CD1c-positive myeloid dendritic cell (primary cell): ENCODE measurements around the gene CCDC85B.
"Not testable (repeated sequence)": the region's sequence is repeated elsewhere in the genome, so short reads cannot be mapped to it uniquely, and the experiment has no call there.

Experiments
- DNase-seq: peaks from one replicate; pipeline ENCODE4 v3.0.0-alpha.2; 2016; ENCODE audit errors: extremely low spot score

CCDC85B gene

DNA sequence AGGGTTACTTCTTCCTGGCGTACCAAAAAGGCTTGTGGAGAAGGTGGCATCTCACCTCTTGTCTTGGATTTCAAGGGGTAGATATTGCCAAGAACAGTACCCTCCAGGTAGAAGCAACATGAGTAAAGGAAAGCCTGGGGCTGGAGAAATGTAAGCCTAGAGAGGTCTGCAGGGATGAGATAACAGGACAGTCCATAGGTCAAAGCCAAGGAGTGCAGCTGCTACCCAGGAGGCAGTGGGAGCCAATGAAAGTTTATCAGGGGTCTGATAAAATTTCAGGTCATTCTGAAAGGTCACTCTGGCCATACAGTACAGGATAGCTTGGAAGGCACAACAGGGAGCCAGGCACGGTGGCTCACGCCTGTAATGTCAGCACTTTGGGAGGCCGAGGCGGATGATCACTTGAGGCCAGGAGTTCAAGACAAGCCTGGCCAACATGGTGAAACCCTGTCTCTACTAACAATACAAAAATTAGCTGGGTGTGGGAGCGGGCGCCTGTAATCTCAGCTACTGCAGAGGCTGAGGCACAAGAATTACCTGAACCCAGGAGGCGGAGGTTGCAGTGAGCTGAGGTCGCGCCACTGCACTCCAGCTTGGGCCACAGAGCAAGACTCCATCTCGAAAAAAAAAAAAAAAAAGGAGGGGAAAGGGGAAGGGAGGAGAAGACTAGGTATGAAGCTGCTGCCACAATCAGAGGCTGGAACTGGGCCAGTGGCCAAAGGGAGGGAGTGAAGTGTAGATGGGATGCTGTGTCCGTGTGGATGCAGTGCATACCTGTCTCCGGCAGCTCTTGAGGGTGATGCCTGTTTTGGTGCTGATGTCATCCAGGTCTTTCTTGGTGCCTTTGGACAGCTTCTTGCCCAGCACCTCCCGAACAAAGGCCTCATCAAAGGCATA lies 3.4 kb upstream of the CCDC85B start:
- DNase-seq = no peak

DNA sequence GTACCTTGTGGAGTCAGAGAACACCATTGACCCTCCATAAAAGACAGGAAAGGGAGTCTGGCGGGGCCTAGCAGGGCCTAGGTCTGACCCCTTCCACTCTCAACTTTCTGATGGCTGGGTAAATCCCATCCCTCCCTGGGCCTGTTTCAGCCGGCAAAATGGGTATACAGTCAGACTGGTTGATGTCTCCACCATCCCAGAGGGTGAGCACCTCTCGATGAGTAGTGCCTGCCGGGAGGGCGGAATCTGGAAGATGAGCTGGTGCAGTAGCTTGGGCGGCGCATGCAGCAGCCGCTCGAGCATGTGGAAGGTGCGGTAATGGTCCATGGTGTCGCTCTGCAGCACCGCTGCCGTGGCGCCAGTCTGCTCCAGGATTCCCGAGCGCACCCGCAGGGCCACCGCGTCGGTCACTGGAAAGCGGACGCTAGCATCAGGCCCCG lies 2.7 kb upstream of the CCDC85B start:
- DNase-seq = no peak

DNA sequence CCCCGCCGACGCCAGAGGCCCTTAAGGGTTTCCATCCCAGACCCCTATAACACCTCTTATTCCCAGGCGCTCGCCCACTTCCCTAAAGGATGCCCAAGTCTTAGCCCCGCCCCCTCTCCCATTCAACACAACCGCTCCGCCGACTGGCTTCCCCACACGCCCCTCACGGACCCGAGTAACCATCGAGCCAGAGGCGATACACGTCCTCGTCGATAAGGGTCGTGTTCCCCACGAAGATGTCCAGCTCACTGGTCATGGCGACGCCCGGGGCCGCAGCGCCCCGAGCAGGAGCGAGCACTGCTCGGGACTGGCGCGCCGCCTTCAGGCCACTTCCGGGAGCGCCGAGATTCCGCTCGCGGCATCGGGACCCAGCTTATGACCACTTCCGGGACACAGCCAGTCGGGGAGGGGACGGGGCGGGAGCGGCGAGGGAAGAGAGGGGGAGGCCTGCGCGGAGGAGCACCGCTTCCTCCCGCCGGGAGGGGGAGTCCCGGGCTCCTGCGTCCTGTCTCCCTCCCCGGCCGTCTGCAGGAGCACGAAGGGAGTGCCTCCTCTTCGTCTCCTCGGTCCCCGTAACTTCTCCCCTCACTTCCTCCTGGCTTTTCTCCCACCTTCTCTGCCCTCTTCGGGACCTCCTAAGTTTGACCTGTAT lies 2.2 kb upstream of the CCDC85B start, which contains the start of gene FIBP:
TSS of gene FIBP (minus strand) at position 309 of the 652 bp plus-strand sequence. CDS start at position 256, 53 bp downstream.
- peak; percentile 98 for DNase-seq

DNA sequence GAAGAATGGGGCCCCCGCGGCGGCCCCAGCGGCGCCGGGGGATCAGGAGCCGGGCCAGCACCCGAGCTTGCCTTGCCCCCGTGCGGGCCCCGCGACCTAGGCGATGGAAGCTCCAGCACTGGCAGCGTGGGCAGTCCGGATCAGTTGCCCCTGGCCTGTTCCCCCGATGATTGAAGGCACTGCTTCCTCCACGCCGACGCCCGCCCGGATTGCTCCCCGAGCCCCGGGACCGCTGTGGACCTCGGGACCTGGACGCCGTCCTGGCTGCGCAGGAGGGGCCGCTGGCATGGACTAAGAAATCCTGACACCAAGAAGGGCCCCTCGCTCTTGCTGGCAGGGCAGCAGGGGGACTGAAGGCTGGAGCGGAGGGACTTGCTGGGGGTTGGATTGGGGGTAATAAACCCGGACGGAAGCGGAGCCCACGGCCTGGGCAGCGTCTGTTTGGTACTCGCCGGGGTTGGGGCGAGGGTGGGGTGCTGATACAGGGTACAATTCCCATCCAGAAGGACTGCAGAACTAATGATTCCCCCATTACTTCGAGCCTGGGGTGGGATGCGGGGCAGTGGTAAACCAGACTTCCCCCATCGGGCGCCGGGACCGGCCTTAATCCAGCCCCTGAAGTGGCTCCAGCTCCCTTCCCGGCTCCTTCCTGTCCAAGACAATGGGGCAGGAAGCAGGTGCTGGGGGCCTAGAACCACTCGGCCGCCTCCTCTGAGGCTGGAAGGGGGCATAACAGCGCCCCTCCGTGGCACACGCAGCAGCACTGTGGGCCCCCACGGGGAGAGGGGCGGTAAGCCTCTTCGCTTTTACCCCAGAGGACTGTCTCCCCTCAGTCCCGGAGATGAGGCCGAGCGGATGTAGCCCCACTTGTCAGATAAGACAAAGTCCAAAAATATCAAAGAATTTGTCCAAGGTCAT lies 1.0 kb downstream of the CCDC85B start:
- DNase-seq = peak; percentile 33

DNA sequence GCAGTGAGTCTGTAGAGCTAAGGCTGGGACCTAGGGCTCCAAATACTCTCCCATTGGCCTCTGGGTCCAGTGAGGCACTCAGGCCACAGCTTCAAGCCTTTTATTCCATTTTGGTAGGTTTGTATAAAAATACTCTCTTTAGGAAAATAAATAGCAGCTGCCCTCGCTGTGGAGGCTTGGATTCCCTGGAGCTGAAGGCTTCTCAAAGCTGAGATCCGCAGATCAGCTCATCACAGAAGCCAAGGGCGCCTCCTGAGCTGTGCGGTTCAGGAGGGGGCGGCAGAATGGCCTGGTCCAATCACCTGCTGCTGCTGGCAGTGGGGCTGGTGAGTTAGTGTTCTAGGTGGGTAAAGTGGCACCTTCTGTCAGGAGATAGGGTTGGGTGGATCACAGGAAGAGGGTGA lies 1.7 kb downstream of the CCDC85B start:
- not testable (repeated sequence) for DNase-seq

DNA sequence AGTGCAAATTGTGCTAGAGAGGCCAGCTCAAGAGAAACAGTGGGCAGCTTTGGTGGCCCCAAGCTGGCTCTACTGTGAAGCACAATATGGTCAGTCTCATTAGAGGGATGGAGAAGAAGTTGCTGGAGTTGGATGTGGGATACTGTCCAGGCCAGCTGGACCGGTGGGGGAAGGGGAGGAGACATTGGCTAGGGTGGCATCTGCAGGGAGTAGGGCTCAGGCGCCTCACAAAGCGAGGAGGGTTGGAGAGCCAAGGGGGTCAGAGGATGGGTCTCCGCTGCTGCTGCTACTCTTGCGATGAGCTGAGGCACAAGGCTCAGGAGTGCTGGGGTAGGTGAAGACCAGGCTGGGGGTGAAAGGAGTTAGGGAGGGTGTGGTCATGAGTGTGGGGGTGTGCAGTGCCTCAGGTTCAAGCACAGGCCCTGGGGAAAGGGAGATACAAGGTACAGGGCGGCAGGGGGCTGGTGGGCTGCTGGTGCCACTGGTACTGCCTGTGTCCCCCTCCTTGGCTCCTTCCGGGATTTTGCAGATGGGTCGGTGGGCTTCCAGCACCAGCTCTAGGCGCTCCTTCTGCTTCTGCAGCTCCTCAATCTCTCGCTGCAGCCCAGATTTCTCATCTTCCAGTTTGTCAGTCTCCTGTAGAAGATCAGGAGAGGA lies 2.3 kb downstream of the CCDC85B start:
- DNase-seq = no peak

DNA sequence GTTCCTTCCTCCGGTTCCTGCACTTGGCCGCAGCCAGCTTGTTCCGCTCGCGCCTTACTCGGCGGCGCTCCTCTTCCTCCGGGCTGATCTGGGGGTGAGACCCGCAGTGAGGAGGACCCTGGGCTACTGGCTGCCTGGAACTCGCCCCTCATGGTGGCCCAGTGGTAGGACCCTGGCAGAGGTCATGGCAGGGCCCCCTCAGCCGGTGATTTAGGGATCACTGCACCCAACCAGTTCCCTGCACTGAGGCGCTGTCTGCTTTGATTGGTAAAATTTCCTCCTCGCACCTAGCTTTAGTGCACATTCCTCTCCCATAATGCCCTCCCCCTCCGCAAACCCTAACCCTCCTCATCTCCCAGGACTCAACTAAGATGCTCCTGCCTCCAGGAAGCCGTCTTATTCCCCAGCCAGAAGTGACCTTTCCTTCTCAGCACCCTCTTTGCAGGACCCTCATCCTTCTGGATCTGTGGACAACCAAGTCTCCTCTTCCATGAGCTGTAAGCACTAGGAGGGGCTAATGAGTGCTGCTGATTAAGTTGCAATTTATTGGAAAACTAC lies 3.6 kb downstream of the CCDC85B start:
- peak; percentile 51 for DNase-seq

DNA sequence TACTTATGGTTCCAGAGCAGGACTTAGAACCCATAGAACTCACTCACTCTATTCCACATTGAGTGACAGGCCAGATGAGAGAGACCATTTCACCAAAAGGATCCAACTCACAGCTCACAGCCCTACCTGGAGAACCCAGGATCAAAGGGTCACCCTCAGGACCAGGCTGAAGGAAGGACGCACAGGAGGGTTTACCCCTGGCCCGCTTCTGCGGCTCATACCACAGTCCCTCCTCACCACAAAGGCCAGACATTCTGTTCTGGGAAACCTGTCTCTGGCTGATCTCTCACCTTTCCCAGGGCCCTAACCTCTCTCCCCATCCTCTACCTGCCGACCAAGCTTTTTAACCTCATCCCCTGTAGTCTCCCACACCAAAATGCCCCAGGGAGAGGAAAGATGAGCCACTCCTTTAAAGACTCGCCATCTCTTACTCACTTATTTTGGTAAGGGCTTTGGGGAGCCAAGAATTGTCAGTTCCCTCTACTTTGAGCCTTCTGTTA lies 5.1 kb downstream of the CCDC85B start:
- DNase-seq = no peak

DNA sequence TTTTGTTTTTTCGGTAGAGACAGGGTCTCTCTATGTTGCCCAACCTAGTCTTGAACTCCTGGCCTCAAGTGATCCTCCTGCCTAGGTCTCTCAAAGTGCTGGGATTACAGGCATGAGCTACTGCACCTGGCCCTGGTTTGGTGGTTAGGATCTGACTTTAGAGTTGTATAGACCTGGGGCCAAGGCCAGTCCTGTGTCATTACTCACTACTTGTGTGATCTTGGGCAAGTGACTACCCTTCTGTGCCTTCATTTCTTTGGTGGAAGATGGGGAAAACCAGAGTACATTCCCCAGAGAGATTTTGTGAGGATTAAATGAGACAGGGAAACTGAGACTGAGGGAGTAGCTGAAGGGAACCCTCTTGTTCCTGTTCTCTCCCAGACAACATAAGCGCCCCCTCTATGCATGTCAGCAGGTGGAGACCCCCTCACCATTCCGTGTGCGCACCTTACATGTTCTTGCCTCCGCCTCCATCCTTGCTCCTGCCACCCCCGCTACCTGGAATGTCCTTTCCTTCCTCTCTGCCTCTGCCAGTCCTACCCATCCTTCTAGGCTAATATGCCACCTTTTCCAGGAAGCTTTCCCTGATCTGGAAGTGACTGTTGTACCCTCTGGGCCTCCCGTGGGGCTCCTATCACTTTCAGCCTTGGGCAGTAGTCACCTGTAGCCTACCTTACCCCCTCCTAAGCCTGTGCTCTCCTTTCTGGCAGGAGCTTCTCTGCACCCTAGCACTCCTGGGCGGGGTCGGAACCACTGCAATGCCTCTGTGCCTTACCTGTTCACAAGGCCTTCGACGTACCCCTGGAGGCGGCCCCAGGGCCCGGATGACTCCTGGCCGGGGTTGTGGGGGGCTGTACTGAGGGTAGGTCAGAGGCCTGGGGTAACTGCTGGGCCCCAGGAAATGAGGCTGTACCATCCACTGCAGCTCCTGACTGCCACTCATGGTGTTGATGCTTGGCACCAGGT lies 5.8 kb downstream of the CCDC85B start:
- DNase-seq = no peak

DNA sequence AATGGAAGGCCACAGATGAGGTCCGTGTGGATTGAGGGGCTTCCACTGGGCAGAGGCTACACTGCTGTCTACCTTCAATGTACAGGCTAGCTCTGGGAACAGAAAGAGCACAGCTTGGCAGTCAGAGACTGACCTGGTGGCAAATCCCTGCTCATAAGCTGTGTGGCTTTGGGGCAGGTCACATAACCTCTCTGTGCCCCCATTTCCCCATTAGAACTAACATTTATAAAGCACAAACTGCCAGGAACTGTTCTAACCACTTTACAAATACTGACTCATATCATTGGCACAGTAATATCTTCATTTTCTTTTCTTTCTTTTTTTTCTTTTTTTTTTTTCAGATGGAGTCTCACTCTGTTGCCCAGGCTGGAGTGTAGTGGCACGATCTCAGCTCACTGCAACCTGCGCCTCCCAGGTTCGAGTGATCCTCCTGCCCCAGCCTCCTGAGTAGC lies 6.6 kb downstream of the CCDC85B start:
- no peak for DNase-seq

DNA sequence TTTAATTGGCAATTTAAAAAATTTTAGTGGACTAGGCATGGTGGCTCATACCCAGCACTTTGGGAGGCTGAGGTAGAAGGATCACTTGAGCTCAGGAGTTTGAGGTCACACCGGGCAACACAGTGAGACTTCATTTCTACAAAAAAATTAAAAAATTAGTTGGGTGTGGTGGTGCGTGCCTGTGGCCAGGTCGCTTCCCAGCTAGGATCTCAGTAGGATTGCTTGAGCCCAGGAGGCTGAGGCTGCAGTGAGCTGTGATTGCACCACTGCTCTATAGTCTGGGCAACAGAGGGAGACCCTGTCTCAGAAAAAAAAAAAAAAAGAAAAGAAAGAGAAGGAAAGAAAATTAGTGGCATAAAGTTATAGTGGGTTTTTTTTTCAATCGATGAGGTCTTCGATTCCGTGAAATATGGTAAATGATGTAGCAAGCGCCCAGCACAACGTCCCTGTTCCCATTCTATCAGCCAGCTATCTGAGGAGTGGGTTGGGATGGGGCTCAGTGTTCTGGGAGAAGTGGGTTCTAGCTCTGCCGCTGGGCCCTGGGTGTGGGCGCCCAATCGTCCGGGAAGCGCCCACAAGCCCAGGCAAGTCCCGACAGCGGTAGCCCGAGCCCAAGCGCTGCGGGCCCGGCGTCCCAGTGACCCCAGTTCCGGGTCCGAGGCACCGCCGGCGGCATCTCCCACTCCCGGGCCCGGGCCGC lies 8.3 kb downstream of the CCDC85B start:
- no peak for DNase-seq

DNA sequence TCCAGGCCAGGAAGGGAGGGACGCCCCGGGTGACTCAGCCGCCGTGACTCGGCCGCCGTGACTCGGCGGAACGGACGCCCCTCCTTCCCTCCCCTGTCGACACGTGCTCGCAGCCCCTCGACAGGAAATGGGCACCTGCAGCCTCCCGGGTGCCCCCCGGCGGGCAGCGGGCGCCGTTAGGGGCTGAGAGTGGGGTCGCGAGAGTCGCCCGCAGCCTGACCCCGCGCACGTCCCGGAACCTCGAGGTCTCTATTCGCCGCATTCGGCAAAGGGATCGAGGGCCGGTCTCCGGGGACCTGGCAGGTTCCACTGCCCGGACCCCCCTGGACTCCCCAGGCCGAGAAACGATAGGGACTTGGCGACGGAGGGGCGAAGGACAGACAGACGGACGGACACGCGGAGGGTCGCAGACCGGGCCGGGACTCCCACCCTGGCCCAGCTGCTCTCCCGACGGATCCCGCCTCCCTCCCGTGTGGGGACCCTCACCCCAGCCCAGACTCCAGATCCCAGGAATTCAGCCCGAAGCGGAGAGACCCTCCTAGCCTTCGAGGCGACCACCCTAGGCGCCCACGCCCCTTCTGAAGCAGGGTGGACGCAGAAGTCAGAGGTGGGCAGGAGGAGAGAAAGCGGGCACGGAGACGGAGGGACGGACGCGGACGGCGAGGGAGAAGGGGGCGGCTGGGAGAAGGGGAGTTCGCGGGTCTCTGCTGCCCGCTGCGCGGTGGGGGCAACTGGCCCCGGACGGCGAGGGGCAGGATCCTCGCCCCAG lies 9.1 kb downstream of the CCDC85B start:
- peak; percentile 83 for DNase-seq

DNA sequence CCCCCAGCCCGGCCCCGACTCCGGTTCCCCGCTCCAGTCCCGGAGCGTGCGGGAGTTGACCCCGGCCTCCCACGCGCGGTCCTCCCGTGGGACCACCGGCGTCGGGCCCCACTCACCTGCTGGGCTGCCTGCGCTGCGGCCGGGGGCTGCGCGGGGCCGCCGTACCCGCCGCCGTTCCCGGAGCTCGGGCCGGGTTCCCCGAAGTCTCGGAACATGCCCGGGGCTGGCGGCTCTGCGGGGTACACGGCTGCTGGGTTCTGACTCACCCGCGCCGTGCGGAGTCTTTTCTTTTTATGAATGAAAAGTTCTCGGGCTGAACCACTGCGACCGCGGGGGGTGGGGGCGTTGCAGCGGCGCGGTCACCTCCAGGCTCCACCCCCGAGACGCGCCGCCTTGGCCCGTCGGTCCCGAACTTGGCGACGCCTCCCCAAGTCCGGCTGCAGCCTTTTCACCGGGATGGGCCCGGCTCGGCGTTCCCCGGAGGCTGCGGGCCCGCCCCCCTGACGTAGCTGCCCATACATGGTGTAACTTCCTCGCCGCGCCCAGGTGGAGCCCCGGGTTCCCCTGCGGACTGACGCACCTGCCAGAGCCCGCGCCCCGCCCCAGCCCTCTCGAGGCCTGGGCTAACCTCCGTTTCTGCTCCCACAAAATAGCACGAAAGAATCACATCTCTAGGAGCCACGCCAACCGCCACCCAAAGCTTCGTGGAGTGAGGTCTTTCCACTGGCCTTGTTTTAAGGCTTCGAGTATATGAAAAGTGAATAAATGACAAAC lies 9.8 kb downstream of the CCDC85B start, which contains the start of gene FOSL1:
TSS of gene FOSL1 (minus strand) at position 264 of the 774 bp plus-strand sequence. CDS start at position 215, 49 bp downstream.
- peak; percentile 95 for DNase-seq

DNA sequence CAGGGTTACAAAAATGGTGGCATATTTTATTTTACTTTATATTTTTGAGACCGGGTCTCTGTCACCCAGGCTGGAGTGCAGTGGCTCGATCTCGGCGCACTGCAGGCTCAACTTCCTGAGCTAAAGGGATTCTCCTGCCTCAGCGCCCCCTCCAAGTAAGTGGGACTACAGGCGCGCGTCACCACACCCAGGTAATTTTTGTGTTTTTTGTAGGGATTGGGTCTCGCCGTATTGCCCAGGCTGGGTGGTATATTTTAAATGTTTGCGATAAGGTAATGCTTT lies 10.4 kb downstream of the CCDC85B start:
- no peak for DNase-seq

DNA sequence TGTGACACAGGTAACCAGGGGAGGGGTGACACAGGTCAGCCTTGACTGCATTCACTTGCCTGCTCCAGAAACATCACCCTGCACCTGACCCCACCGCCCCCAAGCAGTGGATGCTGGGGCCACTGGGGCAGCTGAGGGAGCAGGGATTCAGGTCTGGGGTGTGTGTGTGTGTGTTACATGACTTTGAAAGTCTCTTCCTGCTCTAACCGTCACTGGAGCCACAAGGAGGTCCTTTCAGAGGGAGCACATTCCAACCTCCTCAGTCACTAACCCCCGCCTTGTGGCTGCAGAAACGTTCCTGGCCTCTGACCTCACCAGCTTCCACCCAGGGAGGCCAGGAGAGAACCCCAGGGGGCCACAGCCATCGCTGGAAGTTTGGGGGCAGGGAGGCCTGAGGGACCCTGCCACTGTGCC lies 12.6 kb downstream of the CCDC85B start:
- DNase-seq = no peak

DNA sequence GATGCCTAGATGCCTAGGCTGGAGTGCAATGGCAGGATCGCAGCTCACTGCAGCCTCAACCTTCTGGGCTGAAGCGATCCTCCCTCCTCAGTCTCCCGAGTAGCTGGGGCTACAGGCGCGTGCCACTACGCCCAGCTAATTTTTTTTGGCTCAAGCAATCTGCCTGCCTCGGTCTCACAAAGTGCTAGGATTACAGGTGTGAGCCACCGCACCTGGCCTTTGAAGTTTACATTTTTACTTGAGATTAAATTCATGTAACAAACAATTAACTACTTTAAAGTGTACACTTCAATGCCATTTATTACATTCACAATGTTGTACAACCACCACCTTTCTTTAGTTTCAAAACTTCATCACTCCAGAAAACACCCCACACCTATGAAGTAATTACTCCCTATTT lies 13.2 kb downstream of the CCDC85B start:
- no peak for DNase-seq

DNA sequence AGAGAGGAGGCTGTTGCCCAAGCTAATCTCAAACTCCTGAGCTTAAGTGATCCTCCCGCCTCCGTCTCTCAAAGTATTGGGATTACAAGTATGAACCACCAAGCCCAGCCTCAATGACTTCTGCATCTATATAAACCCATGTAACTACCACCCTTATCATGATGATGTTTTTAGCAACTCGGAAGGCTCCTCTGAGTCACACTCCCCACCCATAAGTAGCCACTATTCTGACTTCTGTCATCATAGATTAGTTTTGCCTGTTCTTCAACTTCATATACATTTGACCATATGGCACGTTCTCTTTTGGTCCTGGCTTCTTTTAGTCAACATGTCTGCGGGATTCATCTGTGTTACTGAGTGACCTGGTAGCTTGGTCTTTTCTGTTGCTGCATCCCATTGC lies 16.1 kb downstream of the CCDC85B start:
- no peak for DNase-seq
